ENCODE data around the gene GPC6. TPM values are rescaled to one million over a fixed set of nuclear protein-coding genes. Genes with fewer than 3 reads are reported as not detected.

GPC6 gene
- total RNA-seq, 1 experiment from 2014 or later: 0.22 TPM

- no peak overlapping the region for H3K4me3 ChIP-seq (replicated peaks in 1 of 2; ENCODE audit: low read depth in 1 of 2, low read length in 2 of 2)
- no peak overlapping the region for H2AFZ ChIP-seq (ENCODE audit: low read depth, low read length, poor library complexity, severe bottlenecking)
- H3K79me2 ChIP-seq (ENCODE audit: insufficient read depth, low read length): no peaks in the 10 kb centered on the region
- H3K27ac ChIP-seq (ENCODE audit: low read depth, low read length): no peak overlapping the region
- RAD21 ChIA-PET (ENCODE audit: low non-redundant PET in 1 of 2, low total read pairs in 2 of 2, uncharacterized antibody in 2 of 2, unreplicated experiment in 2 of 2): no interaction called here
- no peaks in the 10 kb centered on the region for H3K36me3 ChIP-seq (ENCODE audit: control insufficient read depth in 1 of 2, insufficient read depth in 2 of 2, low read length in 2 of 2)
- TF ChIP-seq SRF (IDR thresholded peaks at IDR 0.05; ENCODE audit: low read depth) (no peak), POLR2AphosphoS5 (IDR thresholded peaks at IDR 0.05; ENCODE audit: low read depth, low read length) (no peak), RAD21 (IDR thresholded peaks at IDR 0.05; ENCODE audit: low read depth) (no peak), SIN3A (IDR thresholded peaks at IDR 0.05; ENCODE audit: low read depth) (no peak), ATF3 (IDR thresholded peaks at IDR 0.05) (no peak), CBX3 (IDR thresholded peaks at IDR 0.05; ENCODE audit: low read depth) (no peak), ZNF274 (IDR thresholded peaks at IDR 0.05; ENCODE audit: low read depth, low read length) (no peak), ZBTB33 (IDR thresholded peaks at IDR 0.05; ENCODE audit: extremely low read depth, insufficient replicate concordance, low read length) (no peak), YY1 (IDR thresholded peaks at IDR 0.05; ENCODE audit: extremely low read depth, insufficient replicate concordance, low read depth, low read length) (no peak), TCF7L2 (IDR thresholded peaks at IDR 0.05; ENCODE audit: borderline replicate concordance, extremely low read depth, insufficient read depth, insufficient read length) (no peak), POLR2A (IDR thresholded peaks at IDR 0.05; ENCODE audit: borderline replicate concordance, extremely low read depth, insufficient read depth, insufficient read length) (no peak), REST (IDR thresholded peaks at IDR 0.05; ENCODE audit: low read depth) (no peak)
- H3K9me3 ChIP-seq (ENCODE audit: control insufficient read depth in 1 of 2, insufficient read depth in 1 of 2, low read depth in 1 of 2, low read length in 2 of 2): peaks cover 5 to 16% of the 10 kb centered on the region in 2 experiments; a peak in 2 of 4 replicates
- ATAC-seq (no peak), DNase-seq (ENCODE audit: low read depth, low spot score) (no peak)
- no peak overlapping the region for H3K9ac ChIP-seq (ENCODE audit: low read length)
- intact Hi-C loops (cut with micrococcal nuclease): no loop called here
- no peaks in the 10 kb centered on the region for H3K9me2 ChIP-seq (ENCODE audit: insufficient read depth)
- no TSS peak for BruUV-seq (replicated peaks)
- no peaks in the 10 kb centered on the region for H3K27me3 ChIP-seq (ENCODE audit: insufficient read depth, low read length)
- no peak overlapping the region for H3K4me2 ChIP-seq (ENCODE audit: low read length)
- POLR2A ChIA-PET: no interaction called here
- CTCF ChIA-PET: no interaction called here
- H3K4me1 ChIP-seq (ENCODE audit: control insufficient read depth in 1 of 2, insufficient read depth in 2 of 2, low read length in 2 of 2): no peaks in the 10 kb centered on the region
- H4K20me1 ChIP-seq (ENCODE audit: insufficient read depth): no peaks in the 10 kb centered on the region
Measured at GRCh38 chr13:94087100-94087499, 860.5 kb downstream of the GPC6 start.
